Activated CD4-positive, alpha-beta T cell treated with anti-CD3 and anti-CD28 coated beads, Interleukin-2, amount 10 ng/mL, durations not matched to agents 24 days and 14 days (primary cell): ENCODE data around the gene SLFN12L. TPM values are rescaled to one million over a fixed set of nuclear protein-coding genes. Genes with fewer than 3 reads are reported as not detected.
"Not testable (repeated sequence)": the region's sequence is repeated elsewhere in the genome, so short reads cannot be mapped to it uniquely, and the experiment has no call there.

Experiments used
- DNase-seq: peaks from one replicate; pipeline ENCODE4 v3.0.0; 2022
- H3K27ac Mint-ChIP-seq: one replicate; pipeline ENCODE4 v1.8.0; 2022; ENCODE audit warnings: mild to moderate bottlenecking, mixed read lengths
- H3K27me3 Mint-ChIP-seq: one replicate; pipeline ENCODE4 v1.8.0; 2022; ENCODE audit warnings: mixed read lengths
- H3K36me3 Mint-ChIP-seq: one replicate; pipeline ENCODE4 v1.8.0; 2022; ENCODE audit warnings: low read depth, mild to moderate bottlenecking, mixed read lengths
- H3K4me1 Mint-ChIP-seq: one replicate; pipeline ENCODE4 v1.8.0; 2021; ENCODE audit warnings: mixed read lengths
- H3K4me3 Mint-ChIP-seq: one replicate; pipeline ENCODE4 v1.8.0; 2022; ENCODE audit warnings: mild to moderate bottlenecking, moderate library complexity, mixed read lengths
- H3K9me3 Mint-ChIP-seq: one replicate; pipeline ENCODE4 v1.8.0; 2021; ENCODE audit warnings: mixed read lengths
- intact Hi-C: fragments of 100-400 bp; cut with micrococcal nuclease; formaldehyde crosslinking; loops from one replicate; pipeline ENCODE4 v1.15.1; 2023
- total RNA-seq: library from RNA; stranded (reverse); gene quantifications from 2 replicates; pipeline ENCODE4 v1.2.3, GENCODE V29; 2022

The SLFN12L gene
- total RNA-seq, 1 donor from 2014 or later, result 44.8 TPM

GRCh38 chr17:35507714-35508113 lies 29.8 kb downstream of the SLFN12L start:
- Mint-ChIP-seq H3K36me3 (peaks cover 57% of the 10 kb centered on the region), H3K4me1 (peaks cover 35% of the 10 kb centered on the region)
- H3K9me3 Mint-ChIP-seq, DNase-seq, H3K27ac Mint-ChIP-seq, intact Hi-C loops, H3K4me3 Mint-ChIP-seq, H3K27me3 Mint-ChIP-seq: not testable (repeated sequence)

DNA sequence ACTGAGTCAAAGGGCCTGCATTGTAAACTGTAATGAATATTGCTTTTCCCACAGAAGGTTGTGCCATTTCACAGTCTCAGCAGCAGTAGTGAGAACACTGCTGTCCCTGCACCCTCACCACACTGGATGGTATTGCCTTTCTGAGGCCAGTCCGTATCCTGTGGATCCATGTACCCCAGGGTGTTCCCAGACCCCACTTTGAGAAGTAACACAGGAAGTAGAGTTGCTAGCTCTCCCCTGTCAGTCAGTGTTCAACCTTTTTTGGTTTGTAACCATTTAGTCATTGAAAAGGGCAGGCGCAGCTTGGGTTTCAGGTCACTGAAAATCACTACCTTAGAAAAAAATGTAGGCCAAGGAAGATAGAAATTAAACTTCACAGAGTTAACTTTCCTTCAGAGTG lies 37.9 kb downstream of the SLFN12L start:
- H3K4me1 Mint-ChIP-seq, result peaks cover 55% of the 10 kb centered on the region

DNA sequence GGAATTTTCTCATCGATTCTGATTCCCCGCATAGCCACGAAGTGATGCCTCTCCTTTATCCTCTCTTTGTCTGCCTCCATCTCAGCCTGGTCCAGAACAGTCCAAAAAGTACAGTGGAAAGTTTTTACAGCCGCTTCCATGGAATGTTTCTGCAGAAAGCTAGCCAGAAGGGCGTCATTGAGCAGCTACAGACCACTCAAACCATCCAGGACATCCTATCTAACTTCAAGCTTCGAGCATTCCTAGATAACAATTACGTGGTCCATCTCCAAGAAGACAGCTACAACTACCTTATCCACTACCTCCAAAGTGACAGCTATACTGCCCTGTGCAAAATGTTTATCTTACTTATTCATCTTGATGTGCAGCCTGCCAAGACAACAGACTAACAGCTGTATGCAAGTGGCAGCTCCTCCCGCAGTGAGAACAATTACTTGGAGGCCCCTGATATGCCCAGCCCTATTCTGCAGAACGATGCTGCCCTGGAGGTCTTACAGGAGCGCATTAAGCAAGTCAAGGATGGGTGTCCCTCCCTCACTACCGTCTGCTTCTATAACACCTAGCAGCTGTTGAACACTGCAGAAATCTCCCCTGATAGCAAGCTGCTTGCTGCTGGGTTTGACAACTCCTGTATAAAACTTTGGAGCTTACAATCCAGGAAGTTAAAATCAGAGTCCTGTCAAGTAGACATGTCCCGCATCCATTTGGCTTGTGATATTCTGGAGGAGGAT lies 38.9 kb downstream of the SLFN12L start:
- H3K9me3 Mint-ChIP-seq, result no peaks in the 10 kb centered on the region
- no peak overlapping the region for H3K4me3 Mint-ChIP-seq
- no peaks in the 10 kb centered on the region for H3K27me3 Mint-ChIP-seq
- peaks cover 54% of the 10 kb centered on the region for H3K4me1 Mint-ChIP-seq
- H3K27ac Mint-ChIP-seq, result peak overlapping the region; percentile 21
- peaks cover 52% of the 10 kb centered on the region for H3K36me3 Mint-ChIP-seq
- DNase-seq, result peak; percentile 56
- intact Hi-C loops, result no loop called here

More for the DNA sequence above, 37.9 kb downstream of the SLFN12L start:
- peaks cover 52% of the 10 kb centered on the region for H3K36me3 Mint-ChIP-seq
- no peak overlapping the region for H3K4me3 Mint-ChIP-seq
- no peaks in the 10 kb centered on the region for H3K27me3 Mint-ChIP-seq
- intact Hi-C loops, result no loop called here
- H3K27ac Mint-ChIP-seq, result peak overlapping the region; percentile 34
- no peaks in the 10 kb centered on the region for H3K9me3 Mint-ChIP-seq
- peak; percentile 47 for DNase-seq

GRCh38 chr17:35496451-35497290 lies 40.8 kb downstream of the SLFN12L start:
- intact Hi-C loops, result no loop called here
- no peak for DNase-seq
- Mint-ChIP-seq H3K36me3 (peaks cover 61% of the 10 kb centered on the region), H3K4me1 (peaks cover 56% of the 10 kb centered on the region), H3K27ac (peak overlapping the region; percentile 59), H3K4me3 (peak overlapping the region; percentile 39), H3K9me3 (no peaks in the 10 kb centered on the region), H3K27me3 (no peaks in the 10 kb centered on the region)

- Mint-ChIP-seq H3K4me3 (no peak overlapping the region), H3K36me3 (peaks cover 65% of the 10 kb centered on the region), H3K4me1 (peaks cover 58% of the 10 kb centered on the region), H3K27me3 (no peaks in the 10 kb centered on the region), H3K9me3 (no peaks in the 10 kb centered on the region), H3K27ac (no peak overlapping the region)
- intact Hi-C loops, result no loop called here
- DNase-seq, result no peak
Observed at GRCh38 chr17:35493040-35493439, 44.4 kb downstream of the SLFN12L start.

GRCh38 chr17:35491417-35491816 lies 46.1 kb downstream of the SLFN12L start:
- intact Hi-C loops, result no loop called here
- no peaks in the 10 kb centered on the region for H3K27me3 Mint-ChIP-seq
- H3K27ac Mint-ChIP-seq, result no peak overlapping the region
- no peak overlapping the region for H3K4me3 Mint-ChIP-seq
- H3K36me3 Mint-ChIP-seq, result peaks cover 66% of the 10 kb centered on the region
- H3K9me3 Mint-ChIP-seq, result no peaks in the 10 kb centered on the region
- H3K4me1 Mint-ChIP-seq, result peaks cover 61% of the 10 kb centered on the region
- DNase-seq, result no peak

GRCh38 chr17:35489944-35490343 lies 47.5 kb downstream of the SLFN12L start:
- H3K4me1 Mint-ChIP-seq, result peaks cover 69% of the 10 kb centered on the region
- no peaks in the 10 kb centered on the region for H3K9me3 Mint-ChIP-seq
- H3K27me3 Mint-ChIP-seq, result no peaks in the 10 kb centered on the region
- DNase-seq, result no peak
- intact Hi-C loops, result loop anchor here (2.0 kb wide), 2 partner anchors 31 to 57 kb away; partner anchors contain the start of gene SLFN12
- H3K36me3 Mint-ChIP-seq, result peaks cover 77% of the 10 kb centered on the region
- H3K27ac Mint-ChIP-seq, result no peak overlapping the region
- no peak overlapping the region for H3K4me3 Mint-ChIP-seq

DNA sequence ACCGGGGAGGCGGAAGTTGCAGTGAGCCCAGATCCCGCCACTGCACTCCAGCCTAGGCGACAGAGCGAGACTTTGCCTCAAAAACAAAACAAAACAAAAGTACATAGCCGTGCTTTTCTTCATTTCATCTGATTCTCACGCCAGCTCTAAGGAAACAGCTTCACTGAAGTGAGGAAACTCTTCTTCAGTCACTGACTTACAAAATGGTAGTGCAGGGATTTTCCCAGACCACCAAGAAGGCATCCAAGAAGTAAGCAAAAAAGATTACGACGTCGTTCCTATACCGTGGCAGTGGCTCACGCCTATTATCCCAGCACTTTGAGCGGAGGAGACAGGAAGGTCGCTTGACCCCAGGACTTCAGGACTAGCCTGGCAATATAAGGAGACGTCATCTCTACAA lies 48.5 kb downstream of the SLFN12L start:
- DNase-seq, result no peak
- Mint-ChIP-seq H3K27me3 (no peaks in the 10 kb centered on the region), H3K36me3 (peaks cover 81% of the 10 kb centered on the region), H3K4me1 (peaks cover 68% of the 10 kb centered on the region), H3K27ac (no peak overlapping the region), H3K9me3 (peaks cover 2% of the 10 kb centered on the region), H3K4me3 (peak overlapping the region; percentile 92)
- intact Hi-C loops, result loop anchor here (2.0 kb wide), 2 partner anchors 32 to 56 kb away; partner anchors contain the start of gene SLFN12

- H3K27ac Mint-ChIP-seq, result peak overlapping the region; percentile 96
- H3K4me3 Mint-ChIP-seq, result peak overlapping the region; percentile 92
- peak; percentile 91 for DNase-seq
- H3K4me1 Mint-ChIP-seq, result peaks cover 57% of the 10 kb centered on the region
- H3K9me3 Mint-ChIP-seq, result peaks cover 7% of the 10 kb centered on the region
- no peaks in the 10 kb centered on the region for H3K27me3 Mint-ChIP-seq
- intact Hi-C loops, result loop anchor here (1.0 kb wide), 4 partner anchors 39 to 175 kb away; partner anchors contain the start of genes SLFN12L and SLFN13
- H3K36me3 Mint-ChIP-seq, result peaks cover 81% of the 10 kb centered on the region
Observed at GRCh38 chr17:35486920-35487732, 50.4 kb downstream of the SLFN12L start.

GRCh38 chr17:35479271-35479670 lies 58.2 kb downstream of the SLFN12L start:
- peaks cover 15% of the 10 kb centered on the region for H3K9me3 Mint-ChIP-seq
- DNase-seq, result no peak
- H3K27ac Mint-ChIP-seq, result no peak overlapping the region
- peaks cover 28% of the 10 kb centered on the region for H3K4me1 Mint-ChIP-seq
- no peaks in the 10 kb centered on the region for H3K27me3 Mint-ChIP-seq
- intact Hi-C loops, result no loop called here
- H3K36me3 Mint-ChIP-seq, result peaks cover 82% of the 10 kb centered on the region
- H3K4me3 Mint-ChIP-seq, result no peak overlapping the region

DNA sequence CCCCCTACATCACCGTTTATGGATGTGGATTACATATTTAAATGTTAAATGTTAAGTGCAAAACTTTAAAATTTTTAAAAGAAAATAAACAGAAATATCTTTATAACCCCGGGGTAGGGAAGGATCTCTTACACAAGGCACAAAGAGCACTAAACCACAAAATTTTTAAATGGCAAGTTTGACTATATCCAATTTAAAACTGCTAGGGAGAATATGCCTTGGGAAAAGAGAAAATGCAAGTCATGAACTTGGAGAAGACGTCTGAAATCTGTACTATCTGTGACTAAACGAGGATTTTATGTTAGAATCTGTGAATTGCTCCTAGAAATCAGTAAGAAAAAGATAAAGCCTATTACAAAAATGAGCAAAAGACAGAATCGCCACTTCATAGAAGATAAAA lies 60.2 kb downstream of the SLFN12L start:
- H3K27ac Mint-ChIP-seq, result no peak overlapping the region
- H3K9me3 Mint-ChIP-seq, result peaks cover 15% of the 10 kb centered on the region
- no peaks in the 10 kb centered on the region for H3K27me3 Mint-ChIP-seq
- peaks cover 27% of the 10 kb centered on the region for H3K4me1 Mint-ChIP-seq
- no peak for DNase-seq
- no peak overlapping the region for H3K4me3 Mint-ChIP-seq
- H3K36me3 Mint-ChIP-seq, result peaks cover 84% of the 10 kb centered on the region
- intact Hi-C loops, result no loop called here

DNA sequence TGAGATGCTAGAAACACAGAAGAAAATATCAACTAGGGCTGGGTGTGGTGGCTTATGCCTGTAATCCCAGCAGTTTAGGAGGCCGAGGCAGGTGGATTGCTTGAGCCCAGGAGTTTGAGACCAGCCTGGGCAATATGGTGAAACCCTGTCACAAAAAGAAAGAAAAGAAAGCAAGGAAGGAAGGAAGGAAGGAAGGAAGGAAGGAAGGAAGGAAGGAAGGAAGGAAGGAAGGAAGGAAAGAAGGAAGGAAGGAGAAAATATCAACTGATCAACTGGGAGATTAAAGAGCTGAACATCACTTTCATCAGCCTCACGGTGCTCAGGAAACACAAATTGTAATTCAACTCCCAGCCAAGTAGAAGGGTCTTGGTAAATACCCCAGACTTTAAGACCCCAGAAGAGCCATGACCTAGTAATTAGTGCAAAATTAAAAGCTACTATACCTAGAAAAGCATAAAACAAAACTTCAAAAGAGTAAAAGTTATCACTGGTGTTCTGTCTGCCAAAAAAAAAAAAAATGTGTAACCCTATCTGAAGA lies 61.1 kb downstream of the SLFN12L start:
- DNase-seq, result no peak
- Mint-ChIP-seq H3K27me3 (no peaks in the 10 kb centered on the region), H3K27ac (no peak overlapping the region), H3K9me3 (peaks cover 22% of the 10 kb centered on the region), H3K36me3 (peaks cover 87% of the 10 kb centered on the region), H3K4me3 (no peak overlapping the region), H3K4me1 (peaks cover 32% of the 10 kb centered on the region)
- intact Hi-C loops, result no loop called here

DNA sequence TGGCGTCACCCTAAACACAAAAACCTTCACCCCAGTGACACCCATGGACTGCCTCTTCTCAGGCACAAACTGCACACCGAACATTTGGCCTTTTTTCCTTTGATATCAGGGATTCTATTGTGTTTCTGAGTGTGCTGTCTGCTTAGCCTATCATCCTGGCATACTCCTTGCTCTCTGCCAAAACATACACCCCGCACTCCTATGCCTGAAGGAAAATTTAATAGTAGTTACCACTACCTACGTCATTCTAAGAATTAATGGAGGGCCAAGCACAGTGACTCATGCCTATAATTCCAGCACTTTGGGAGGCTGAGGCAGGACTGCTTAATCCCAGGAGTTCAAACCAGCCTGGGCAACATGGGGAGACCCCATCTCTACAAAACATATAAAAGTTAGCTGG lies 69.0 kb downstream of the SLFN12L start:
- H3K27ac Mint-ChIP-seq, result no peak overlapping the region
- no peaks in the 10 kb centered on the region for H3K27me3 Mint-ChIP-seq
- peak; percentile 55 for DNase-seq
- intact Hi-C loops, result no loop called here
- H3K4me3 Mint-ChIP-seq, result peak overlapping the region; percentile 9
- H3K9me3 Mint-ChIP-seq, result peaks cover 17% of the 10 kb centered on the region
- peaks cover 67% of the 10 kb centered on the region for H3K36me3 Mint-ChIP-seq
- H3K4me1 Mint-ChIP-seq, result peaks cover 36% of the 10 kb centered on the region
